Fibroblast of lung (primary cell): ENCODE results near the gene WDR33. TPM values are rescaled to one million over a fixed set of nuclear protein-coding genes. Genes with fewer than 3 reads are reported as not detected.

ENCODE experiments used
- DNase-seq, 2 donors: peaks; one replicate each; pipeline versions ENCODE4 v3.0.0 to v3.0.0-alpha.2; 2010; ENCODE audit warnings: low read depth in 2 of 2
- H2AFZ ChIP-seq: 2 replicates; pipeline ENCODE4 v1.5.1; 2012; ENCODE audit warnings: low read length, control low read depth, inconsistent platforms
- H3K27ac ChIP-seq: 2 replicates; pipeline ENCODE4 v1.5.1; 2011; ENCODE audit warnings: low read length, control low read depth; ENCODE audit not compliant: insufficient read depth
- H3K27me3 ChIP-seq: 2 replicates; pipeline ENCODE4 v1.5.1; 2011; ENCODE audit warnings: mild to moderate bottlenecking, low read length; ENCODE audit not compliant: control insufficient read depth, insufficient read depth
- H3K36me3 ChIP-seq: 2 replicates; pipeline ENCODE4 v1.5.1; 2011; ENCODE audit warnings: low read length; ENCODE audit not compliant: control insufficient read depth, insufficient read depth
- H3K4me1 ChIP-seq: 2 replicates; pipeline ENCODE4 v1.5.1; 2011; ENCODE audit warnings: low read length; ENCODE audit not compliant: control insufficient read depth, insufficient read depth; ENCODE audit errors: extremely low read depth
- H3K4me2 ChIP-seq: 2 replicates; pipeline ENCODE4 v1.5.1; 2011; ENCODE audit warnings: low read length, control low read depth; ENCODE audit not compliant: insufficient read depth; ENCODE audit errors: extremely low read depth
- H3K4me3 ChIP-seq, 4 experiments: fragments of 200-600 bp in 1 of 4; sonication (generic) in 1 of 4; replicated peaks in 1 of 4; 2 replicates each; pipeline ENCODE4 v1.5.1; 2011 to 2016; ENCODE audit warnings: low read length in 4 of 4, low read depth in 3 of 4, mild to moderate bottlenecking in 3 of 4, control low read depth in 2 of 4, inconsistent platforms in 1 of 4, mixed read lengths in 1 of 4; ENCODE audit not compliant: insufficient read depth in 1 of 4; ENCODE audit errors: control extremely low read depth in 1 of 4
- H3K79me2 ChIP-seq: 2 replicates; pipeline ENCODE4 v1.5.1; 2012; ENCODE audit warnings: mild to moderate bottlenecking, low read length, inconsistent platforms; ENCODE audit not compliant: control insufficient read depth, insufficient read depth
- H3K9ac ChIP-seq: 2 replicates; pipeline ENCODE4 v1.5.1; 2011; ENCODE audit warnings: mild to moderate bottlenecking, low read length, control low read depth; ENCODE audit not compliant: insufficient read depth
- H3K9me3 ChIP-seq: 2 replicates; pipeline ENCODE4 v1.5.1; 2012; ENCODE audit warnings: low read depth, low read length; ENCODE audit not compliant: control insufficient read depth, insufficient read depth
- H4K20me1 ChIP-seq: 2 replicates; pipeline ENCODE4 v1.5.1; 2011; ENCODE audit warnings: low read length; ENCODE audit not compliant: control insufficient read depth, insufficient read depth; ENCODE audit errors: extremely low read depth
- CTCF ChIP-seq, 2 donors: IDR thresholded peaks in 1 of 2; conservative IDR thresholded peaks in 1 of 2; 1 replicate in 1 of 2; 2 replicates in 1 of 2; pipeline ENCODE4 v1.5.1; 2011 to 2012; ENCODE audit warnings: low read length in 2 of 2, control low read depth in 1 of 2, inconsistent platforms in 1 of 2, low read depth in 1 of 2, mild to moderate bottlenecking in 1 of 2
- EZH2 ChIP-seq: IDR thresholded peaks from 2 replicates; pipeline ENCODE4 v1.5.1; 2012; ENCODE audit warnings: low read length, control low read depth, mild to moderate bottlenecking; ENCODE audit errors: missing control alignments
- polyA plus RNA-seq, 2 donors: library from polyadenylated mRNA; depleted of rRNA in 1 of 2; stranded (reverse) in 1 of 2; unstranded in 1 of 2; fragments of >200 nt; gene quantifications; 2 replicates each; pipeline ENCODE4 v1.2.1, GENCODE V29; 2011 to 2012; ENCODE audit warnings: missing spikeins in 1 of 2
- total RNA-seq: library from RNA; depleted of rRNA; stranded (reverse); fragments of >200 nt; gene quantifications from 2 replicates; pipeline ENCODE4 v1.2.1, GENCODE V29; 2014

Gene WDR33
- total and polyA plus RNA-seq, 2 donors (not counting 1 experiment from before 2014, with no cell fraction given) = 27.2 to 28.6 TPM

GRCh38 chr2:127857265-127857808 lies 46.4 kb upstream of the WDR33 start:
- Histone ChIP-seq H3K79me2 (peaks cover 46% of the 10 kb centered on the region), H4K20me1 (no peaks in the 10 kb centered on the region), H3K36me3 (peaks cover 2% of the 10 kb centered on the region), H3K27me3 (no peaks in the 10 kb centered on the region), H3K4me2 (peak overlapping the region; percentile 86), H3K4me1 (no peaks in the 10 kb centered on the region), H3K27ac (peak overlapping the region; percentile 80), H3K9ac (peak overlapping the region; percentile 89), H3K4me3 (peak overlapping the region; percentile 81 to 97 (median 88)), H3K9me3 (no peaks in the 10 kb centered on the region), H2AFZ (peak overlapping the region; percentile 86)
- DNase-seq = peak; percentile 4 to 13
- TF ChIP-seq EZH2 (no peak), CTCF (conservative IDR thresholded peaks at IDR 0.05 in 1 of 2, IDR thresholded peaks at IDR 0.05 in 1 of 2; ENCODE audit: low read depth in 1 of 2, low read length in 2 of 2) (no peak)

GRCh38 chr2:127853671-127854070 lies 42.7 kb upstream of the WDR33 start:
- H3K4me1 ChIP-seq = no peaks in the 10 kb centered on the region
- H3K79me2 ChIP-seq = peaks cover 54% of the 10 kb centered on the region
- H3K4me3 ChIP-seq = no peak overlapping the region
- H2AFZ ChIP-seq = no peak overlapping the region
- H3K27me3 ChIP-seq = no peaks in the 10 kb centered on the region
- TF ChIP-seq CTCF (conservative IDR thresholded peaks at IDR 0.05 in 1 of 2, IDR thresholded peaks at IDR 0.05 in 1 of 2; ENCODE audit: low read depth in 1 of 2, low read length in 2 of 2) (no peak), EZH2 (no peak)
- no peak overlapping the region for H3K9ac ChIP-seq
- H3K4me2 ChIP-seq = no peak overlapping the region
- no peaks in the 10 kb centered on the region for H3K9me3 ChIP-seq
- peaks cover 4% of the 10 kb centered on the region for H3K36me3 ChIP-seq
- no peak overlapping the region for H3K27ac ChIP-seq
- no peak for DNase-seq
- no peaks in the 10 kb centered on the region for H4K20me1 ChIP-seq

GRCh38 chr2:127852388-127852787 lies 41.4 kb upstream of the WDR33 start:
- TF ChIP-seq EZH2 (no peak), CTCF (conservative IDR thresholded peaks at IDR 0.05 in 1 of 2, IDR thresholded peaks at IDR 0.05 in 1 of 2; ENCODE audit: low read depth in 1 of 2, low read length in 2 of 2) (no peak)

More at GRCh38 chr2:127852388-127852787, 41.4 kb upstream of the WDR33 start:
- H3K27me3 ChIP-seq = no peaks in the 10 kb centered on the region
- H3K4me3 ChIP-seq = no peak overlapping the region
- no peaks in the 10 kb centered on the region for H4K20me1 ChIP-seq
- H3K79me2 ChIP-seq = peaks cover 49% of the 10 kb centered on the region
- H3K27ac ChIP-seq = no peak overlapping the region
- no peak for DNase-seq
- H3K36me3 ChIP-seq = peaks cover 4% of the 10 kb centered on the region
- H3K9ac ChIP-seq = no peak overlapping the region
- no peaks in the 10 kb centered on the region for H3K9me3 ChIP-seq
- H3K4me1 ChIP-seq = no peaks in the 10 kb centered on the region
- H3K4me2 ChIP-seq = no peak overlapping the region
- H2AFZ ChIP-seq = no peak overlapping the region
